MM.1S (cell line): ENCODE results near the gene IL15RA.

Experiments used
- CTCF ChIP-seq: fragments of 300-600 bp; sonication (generic); IDR thresholded peaks from 2 replicates; pipeline ENCODE4 v1.5.1; 2016; ENCODE audit warnings: antibody characterized with exemption, low read length, mixed read lengths
- EZH2 ChIP-seq: fragments of 300-600 bp; sonication (generic); optimal IDR thresholded peaks from 2 replicates; pipeline ENCODE3; 2017; ENCODE audit warnings: low read depth, mild to moderate bottlenecking, antibody characterized with exemption, low read length, mixed read lengths

DNA sequence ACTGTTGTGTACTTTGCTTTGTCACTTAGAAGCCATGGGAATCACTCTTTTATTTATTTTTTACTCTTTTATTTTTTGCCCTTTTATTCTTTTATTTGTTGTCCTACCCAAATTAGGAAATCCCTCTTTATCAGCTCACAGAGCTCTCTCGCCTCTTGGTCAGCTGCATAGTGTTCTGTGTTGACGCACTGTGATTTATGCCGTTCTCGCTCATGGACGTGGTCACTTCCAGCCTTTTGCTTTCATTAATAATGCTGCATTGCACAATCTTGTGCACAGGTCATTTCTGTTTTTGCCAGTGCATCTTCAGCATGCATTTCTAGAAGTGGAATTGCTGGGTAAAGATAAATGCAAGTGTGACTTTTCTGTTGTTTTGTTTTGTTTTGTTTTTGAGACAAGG lies 45.0 kb downstream of the IL15RA start:
- TF ChIP-seq EZH2 (no peak), CTCF (no peak)
